IMR-90 (cell line): ENCODE data around the gene RALGPS1. TPM values are rescaled to one million over a fixed set of nuclear protein-coding genes. Genes with fewer than 3 reads are reported as not detected.

Source experiments
- ATAC-seq: fragments of 200-7000 bp; cut with Tn5 transposase; 2 replicates; pipeline ENCODE4 v1.9.1; 2020; ENCODE audit warnings: low read depth, mild to moderate bottlenecking, moderate library complexity
- BruUV-seq: library from RNA; stranded (reverse); fragments of 400-500 nt; replicated peaks from 2 replicates; lab custom pipeline; 2021; lab: Mats Ljungman, UMichigan
- CTCF ChIA-PET: fragments of 300-600 bp; formaldehyde crosslinking; extraction: SDS; loops from one replicate; lab custom pipeline; 2021; ENCODE audit warnings: antibody characterized with exemption; lab: Yijun Ruan, JAX
- POLR2A ChIA-PET: fragments of 300-600 bp; sonication (Branson Sonifier 250); formaldehyde crosslinking; loops from one replicate; lab custom pipeline; 2022; ENCODE audit warnings: antibody characterized with exemption; ENCODE audit not compliant: unreplicated experiment; lab: Charles Lee
- DNase-seq: peaks from one replicate; pipeline ENCODE4 v3.0.0; 2013
- H2AFZ ChIP-seq: replicated peaks from 2 replicates; pipeline ENCODE3; 2013; ENCODE audit warnings: low read length, mild to moderate bottlenecking; ENCODE audit not compliant: poor library complexity
- H2AK5ac ChIP-seq: 2 replicates; pipeline ENCODE4 v1.6.1; 2013; ENCODE audit warnings: low read depth, low read length, inconsistent platforms
- H2AK9ac ChIP-seq: replicated peaks from 2 replicates; pipeline ENCODE3; 2013; ENCODE audit warnings: mild to moderate bottlenecking, low read depth, low read length, moderate library complexity; ENCODE audit not compliant: poor library complexity
- H2BK120ac ChIP-seq: 2 replicates; pipeline ENCODE4 v1.6.1; 2013; ENCODE audit warnings: low read depth, low read length, inconsistent platforms
- H2BK15ac ChIP-seq: 3 replicates; pipeline ENCODE4 v1.6.1; 2013; ENCODE audit warnings: low read depth, low read length, inconsistent platforms
- H2BK20ac ChIP-seq: 2 replicates; pipeline ENCODE4 v1.6.1; 2013; ENCODE audit warnings: low read depth, mild to moderate bottlenecking, inconsistent platforms, low read length, moderate library complexity
- H2BK5ac ChIP-seq: 2 replicates; pipeline ENCODE4 v1.6.1; 2013; ENCODE audit warnings: mild to moderate bottlenecking, low read depth, low read length, inconsistent platforms; ENCODE audit not compliant: poor library complexity, severe bottlenecking
- H3K14ac ChIP-seq: replicated peaks from 2 replicates; pipeline ENCODE4 v1.6.1; 2013; ENCODE audit warnings: low read depth, low read length, inconsistent platforms
- H3K18ac ChIP-seq: 2 replicates; pipeline ENCODE4 v1.6.1; 2013; ENCODE audit warnings: low read depth, low read length, control low read depth
- H3K23ac ChIP-seq: 2 replicates; pipeline ENCODE4 v1.6.1; 2013; ENCODE audit warnings: low read depth, low read length, inconsistent platforms
- H3K27ac ChIP-seq: 2 replicates; pipeline ENCODE4 v1.5.1; 2013; ENCODE audit warnings: mild to moderate bottlenecking, control low read depth, low read length; ENCODE audit not compliant: insufficient read depth
- H3K27me3 ChIP-seq: 2 replicates; pipeline ENCODE4 v1.6.1; 2013; ENCODE audit warnings: low read length; ENCODE audit not compliant: control insufficient read depth, insufficient read depth
- H3K36me3 ChIP-seq: 2 replicates; pipeline ENCODE4 v1.6.1; 2013; ENCODE audit warnings: low read length, mixed read lengths; ENCODE audit not compliant: control insufficient read depth, insufficient read depth
- H3K4ac ChIP-seq: 2 replicates; pipeline ENCODE4 v1.6.1; 2013; ENCODE audit warnings: low read depth, low read length, inconsistent platforms
- H3K4me1 ChIP-seq: 2 replicates; pipeline ENCODE4 v1.6.1; 2013; ENCODE audit warnings: low read length, mixed read lengths; ENCODE audit not compliant: control insufficient read depth, insufficient read depth
- H3K4me2 ChIP-seq: 2 replicates; pipeline ENCODE4 v1.6.1; 2013; ENCODE audit warnings: low read depth, mild to moderate bottlenecking, control low read depth, low read length, moderate library complexity
- H3K4me3 ChIP-seq: 2 replicates; pipeline ENCODE4 v1.5.1; 2013; ENCODE audit warnings: low read depth, mild to moderate bottlenecking, control low read depth, low read length, moderate library complexity; ENCODE audit not compliant: insufficient read depth
- H3K56ac ChIP-seq: 2 replicates; pipeline ENCODE4 v1.6.1; 2013; ENCODE audit warnings: low read length, inconsistent platforms; ENCODE audit not compliant: insufficient read depth; ENCODE audit errors: extremely low read depth
- H3K79me1 ChIP-seq, 2 experiments: 2 replicates each; pipeline ENCODE4 v1.6.1; 2013; ENCODE audit warnings: low read length in 2 of 2, inconsistent platforms in 1 of 2, low read depth in 1 of 2
- H3K9ac ChIP-seq: 2 replicates; pipeline ENCODE4 v1.6.1; 2013; ENCODE audit warnings: low read depth, low read length, control low read depth
- H3K9me1 ChIP-seq: 2 replicates; pipeline ENCODE4 v1.6.1; 2013; ENCODE audit warnings: low read length, inconsistent platforms; ENCODE audit not compliant: insufficient read depth
- H3K9me3 ChIP-seq: 2 replicates; pipeline ENCODE4 v1.6.1; 2013; ENCODE audit warnings: low read length; ENCODE audit not compliant: control insufficient read depth, insufficient read depth
- H4K20me1 ChIP-seq: 2 replicates; pipeline ENCODE4 v1.6.1; 2013; ENCODE audit warnings: low read length, inconsistent platforms; ENCODE audit not compliant: insufficient read depth
- H4K5ac ChIP-seq: 2 replicates; pipeline ENCODE4 v1.6.1; 2013; ENCODE audit warnings: mild to moderate bottlenecking, low read depth, low read length, control low read depth
- H4K8ac ChIP-seq, 2 experiments: 2 replicates each; pipeline ENCODE4 v1.6.1; 2013; ENCODE audit warnings: low read depth in 2 of 2, low read length in 2 of 2, control low read depth in 1 of 2, inconsistent platforms in 1 of 2
- H4K91ac ChIP-seq: 2 replicates; pipeline ENCODE4 v1.6.1; 2013; ENCODE audit warnings: low read depth, low read length, inconsistent platforms; ENCODE audit not compliant: insufficient read depth
- CHD1 ChIP-seq: IDR thresholded peaks from 2 replicates; pipeline ENCODE4 v1.6.1; 2012; ENCODE audit warnings: low read depth, low read length, improper control_type of control experiment
- CTCF ChIP-seq: conservative IDR thresholded peaks from 2 replicates; pipeline ENCODE4 v1.5.1; 2012; ENCODE audit warnings: mild to moderate bottlenecking, low read depth, low read length, improper control_type of control experiment
- ELK1 ChIP-seq: fragments of 150-350 bp; IDR thresholded peaks from 2 replicates; pipeline ENCODE4 v1.6.1; 2016; ENCODE audit warnings: low read depth, mild to moderate bottlenecking, low read length, moderate library complexity, borderline replicate concordance
- MAZ ChIP-seq: IDR thresholded peaks from 2 replicates; pipeline ENCODE4 v1.6.1; 2012; ENCODE audit warnings: low read depth, mild to moderate bottlenecking, low read length, improper control_type of control experiment, moderate library complexity, borderline replicate concordance
- RCOR1 ChIP-seq: IDR thresholded peaks from 2 replicates; pipeline ENCODE4 v1.6.1; 2012; ENCODE audit warnings: mild to moderate bottlenecking, low read length, improper control_type of control experiment; ENCODE audit not compliant: insufficient replicate concordance
- RFX5 ChIP-seq: IDR thresholded peaks from 2 replicates; pipeline ENCODE4 v1.8.0; 2012; ENCODE audit warnings: low read depth, mild to moderate bottlenecking, low read length, moderate library complexity
- SMC3 ChIP-seq: fragments of 150-350 bp; IDR thresholded peaks from 2 replicates; pipeline ENCODE4 v1.6.1; 2016; ENCODE audit warnings: low read depth, mild to moderate bottlenecking, antibody characterized with exemption, low read length, moderate library complexity
- WGBS, 2 experiments: methylation state at CpG; one replicate each; pipeline versions ENCODE4 v1.1.5 to v1.1.7; 2013; ENCODE audit warnings: missing lambda C conversion rate in 2 of 2; ENCODE audit not compliant: insufficient read length in 1 of 2; ENCODE audit errors: extremely low coverage in 2 of 2; 5-methylcytosine and 5-hydroxymethylcytosine counted together
- dilution Hi-C: fragments of 300-500 bp; cut with HindIII; formaldehyde crosslinking; loops from one replicate; pipeline ENCODE4 v1.14.3; 2018; ENCODE audit warnings: low sequenced_read_pairs; ENCODE audit not compliant: unreplicated experiment
- in situ Hi-C: fragments of 300-500 bp; cut with MboI; formaldehyde crosslinking; loops from 3 replicates; pipeline ENCODE4 v1.14.3; 2019; ENCODE audit warnings: low sequenced_read_pairs, inconsistent platforms, mixed read lengths
- intact Hi-C: fragments of 100-400 bp; cut with micrococcal nuclease; formaldehyde crosslinking; loops from 2 replicates; pipeline ENCODE4 v1.10.0; 2022
- polyA plus RNA-seq, 3 experiments: library from polyadenylated mRNA; depleted of rRNA; stranded (reverse); fragments of >200 nt; gene quantifications; 2 replicates each; pipeline ENCODE4 v1.2.3, GENCODE V29; 2012; ENCODE audit warnings: low replicate concordance in 1 of 3
- total RNA-seq: library from RNA; depleted of rRNA; stranded (reverse); fragments of >200 nt; gene quantifications from 2 replicates; pipeline ENCODE4 v1.2.3, GENCODE V29; 2012

Gene RALGPS1
- total and polyA plus RNA-seq, 2 of the 4 experiments (the other 2 are of a cell fraction): 0.90 to 2.8 TPM

GRCh38 chr9:127106466-127106855, 191.9 kb downstream of the RALGPS1 start:
- Histone ChIP-seq H3K36me3 (peaks cover 72% of the 10 kb centered on the region), H2AK5ac (no peak overlapping the region), H3K4me2 (no peak overlapping the region), H3K4ac (no peak overlapping the region), H3K9ac (no peak overlapping the region), H3K27ac (no peak overlapping the region), H3K18ac (no peak overlapping the region), H3K27me3 (no peaks in the 10 kb centered on the region), H4K91ac (no peak overlapping the region), H3K23ac (no peak overlapping the region), H3K4me1 (peaks cover 20% of the 10 kb centered on the region), H3K9me3 (no peaks in the 10 kb centered on the region), H2AFZ (no peak overlapping the region), H3K79me1 (peaks cover 6 to 29% of the 10 kb centered on the region in 2 experiments; a peak in 2 of 4 replicates), H3K9me1 (peaks cover 15% of the 10 kb centered on the region), H4K20me1 (peaks cover 50% of the 10 kb centered on the region; the same call in 1 of the 2 replicates), H2BK15ac (no peak overlapping the region), H4K8ac (no peak overlapping the region), H2BK5ac (no peak overlapping the region), H3K14ac (no peak overlapping the region), H3K56ac (no peak overlapping the region), H3K4me3 (no peak overlapping the region), H2AK9ac (no peak overlapping the region), H4K5ac (no peak overlapping the region), H2BK120ac (no peak overlapping the region), H2BK20ac (no peak overlapping the region)
- DNase-seq (no peak), ATAC-seq (no peak)
- in situ Hi-C loops: no loop called here
- WGBS, 2 experiments: 100% methylated on average over 2 of the region's 4 CpGs; no CpG with 5 or more reads in 1 of the 2 experiments
- intact Hi-C loops: no loop called here
- no TSS peak for BruUV-seq
- CTCF ChIA-PET: interaction anchor here (1.1 kb wide), 1 partner anchor 13 kb away, joined by 3 read pairs; no protein-coding TSS in a partner anchor
- dilution Hi-C loops: no loop called here
- POLR2A ChIA-PET: no interaction called here
- TF ChIP-seq SMC3 (no peak), RFX5 (no peak), CTCF (no peak), ELK1 (no peak), MAZ (no peak), RCOR1 (no peak), CHD1 (no peak)
